Neural cell (in vitro differentiated cells): ENCODE measurements around the gene ACOX2.

Source experiments
- CTCF ChIP-seq: fragments of 450-650 bp; IDR thresholded peaks from 2 replicates; pipeline ENCODE4 v1.5.1; 2014; ENCODE audit warnings: antibody characterized with exemption, mild to moderate bottlenecking, moderate library complexity; ENCODE audit not compliant: poor library complexity, severe bottlenecking
- EP300 ChIP-seq: fragments of 450-650 bp; conservative IDR thresholded peaks from 2 replicates; pipeline ENCODE4 v1.6.1; 2014; ENCODE audit warnings: antibody characterized with exemption, mild to moderate bottlenecking, moderate library complexity; ENCODE audit not compliant: poor library complexity, severe bottlenecking
- EZH2 ChIP-seq: fragments of 200-600, 300-800 bp; shearing (Covaris generic), sonication (generic); IDR thresholded peaks from 2 replicates; pipeline ENCODE4 v1.6.1; 2014; ENCODE audit warnings: antibody characterized with exemption, low read length, borderline replicate concordance, mild to moderate bottlenecking; ENCODE audit not compliant: insufficient read depth, poor library complexity, severe bottlenecking
- RAD21 ChIP-seq: fragments of 450-650 bp; conservative IDR thresholded peaks from 2 replicates; pipeline ENCODE4 v1.6.1; 2014; ENCODE audit warnings: antibody characterized with exemption, mild to moderate bottlenecking, moderate library complexity

GRCh38 chr3:58521336-58521670 is 15.7 kb downstream of the ACOX2 start:
- no peak for TF ChIP-seq EZH2
- TF ChIP-seq RAD21 = no peak
- TF ChIP-seq CTCF = no peak
- no peak for TF ChIP-seq EP300
